HG03442 (cell line): ENCODE results near the gene ANKRD33B.
A peak's percentile ranks its signal among the peaks of the same experiment; 100 is the strongest.
"Not testable (repeated sequence)": the region's sequence is repeated elsewhere in the genome, so short reads cannot be mapped to it uniquely, and the experiment has no call there.

ENCODE experiments used
- ATAC-seq: cut with Tn5 transposase; IDR thresholded peaks from one replicate; pipeline ENCODE4 v1.9.1; 2021; ENCODE audit warnings: mild to moderate bottlenecking, moderate library complexity; ENCODE audit not compliant: unreplicated experiment

The ANKRD33B gene

GRCh38 chr5:10536931-10537579 lies 26.8 kb upstream of the ANKRD33B start:
- ATAC-seq = peak; percentile 33

- no peak for ATAC-seq
These were observed 26.2 kb upstream of the ANKRD33B start for GRCh38 chr5:10537624-10538023.

GRCh38 chr5:10538103-10538788 lies 25.6 kb upstream of the ANKRD33B start:
- no peak for ATAC-seq

GRCh38 chr5:10538789-10539686 lies 24.8 kb upstream of the ANKRD33B start:
- no peak for ATAC-seq

GRCh38 chr5:10539687-10539998 lies 24.2 kb upstream of the ANKRD33B start:
- no peak for ATAC-seq

- no peak for ATAC-seq
These were observed 23.8 kb upstream of the ANKRD33B start for GRCh38 chr5:10540036-10540544.

GRCh38 chr5:10540951-10541646 lies 22.8 kb upstream of the ANKRD33B start:
- ATAC-seq = no peak

- no peak for ATAC-seq
These were observed 21.8 kb upstream of the ANKRD33B start for GRCh38 chr5:10542055-10542550.

GRCh38 chr5:10543585-10544040 lies 20.3 kb upstream of the ANKRD33B start:
- ATAC-seq = no peak

- no peak for ATAC-seq
These were observed 18.8 kb upstream of the ANKRD33B start for GRCh38 chr5:10545084-10545483.

- no peak for ATAC-seq
These were observed 17.7 kb upstream of the ANKRD33B start for GRCh38 chr5:10546186-10546585.

- no peak for ATAC-seq
These were observed 15.3 kb upstream of the ANKRD33B start for GRCh38 chr5:10548418-10549122.

GRCh38 chr5:10549123-10549514 lies 14.8 kb upstream of the ANKRD33B start:
- ATAC-seq = not testable (repeated sequence)

GRCh38 chr5:10550222-10550995 lies 13.5 kb upstream of the ANKRD33B start:
- no peak for ATAC-seq

- ATAC-seq = no peak
These were observed 12.1 kb upstream of the ANKRD33B start for GRCh38 chr5:10551782-10552138.

GRCh38 chr5:10552183-10553143 lies 11.4 kb upstream of the ANKRD33B start:
- ATAC-seq = peak; percentile 72

GRCh38 chr5:10553476-10553875 lies 10.4 kb upstream of the ANKRD33B start:
- ATAC-seq = no peak

- no peak for ATAC-seq
These were observed 8.6 kb upstream of the ANKRD33B start for GRCh38 chr5:10555277-10555684.
